ENCODE measurements around the gene MSL1.
A peak's percentile ranks its signal among the peaks of the same experiment; 100 is the strongest.

MSL1 gene

DNA sequence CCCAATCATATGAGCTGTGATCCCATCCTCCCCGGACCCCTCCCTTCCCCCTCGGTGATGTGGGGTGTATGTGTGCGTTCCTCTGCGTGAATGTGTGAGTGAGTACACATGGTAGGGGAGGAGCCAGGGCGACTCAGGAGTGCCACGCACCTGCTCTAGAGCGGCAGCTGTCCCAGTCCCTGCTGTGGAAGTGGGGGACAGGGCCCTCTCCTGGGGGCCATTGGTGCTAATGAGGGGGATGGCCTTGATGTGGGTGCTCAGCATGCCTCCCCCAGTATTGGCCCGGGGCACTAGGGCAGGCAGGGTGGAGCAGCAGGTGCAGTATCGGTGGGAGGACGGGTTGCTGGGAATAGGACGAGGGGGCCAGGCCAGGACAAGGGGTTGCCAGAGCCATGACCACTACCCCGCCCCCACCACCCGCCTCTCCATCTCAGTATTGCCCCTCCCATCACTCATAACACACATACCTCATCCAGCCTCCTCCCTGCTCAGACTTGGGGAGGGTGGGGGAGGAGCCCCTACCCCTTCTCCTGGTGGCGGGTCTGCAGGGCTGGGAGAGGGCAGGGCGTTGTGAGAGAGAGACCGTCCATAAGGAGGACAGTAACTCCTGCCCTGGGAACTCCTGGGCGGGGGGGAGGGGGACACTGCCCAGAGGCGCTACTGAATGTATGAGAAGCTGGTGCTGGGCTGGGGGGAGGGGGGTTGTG is 29.9 kb upstream of the MSL1 start:
- peak; percentile 15 to 30 for DNase-seq

DNA sequence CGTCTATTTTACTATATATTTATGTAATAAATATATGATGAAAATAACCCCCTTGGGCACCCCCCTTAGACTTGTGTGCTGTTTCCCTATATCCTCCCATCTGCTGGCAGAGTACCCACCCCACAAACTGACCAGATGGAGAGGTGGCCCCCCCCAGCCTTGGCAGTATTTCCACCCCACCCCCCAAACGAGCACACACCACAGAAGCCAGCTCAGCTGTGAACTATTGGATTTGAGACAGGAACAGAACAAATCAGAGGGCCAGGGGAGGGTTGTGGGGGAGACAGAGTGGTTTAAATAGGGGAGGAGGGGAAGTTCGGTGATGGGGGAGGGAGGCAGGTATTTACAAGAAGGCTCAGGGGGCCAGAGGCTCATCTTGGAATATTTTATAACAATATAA is 29.2 kb upstream of the MSL1 start:
- no peak for DNase-seq

DNA sequence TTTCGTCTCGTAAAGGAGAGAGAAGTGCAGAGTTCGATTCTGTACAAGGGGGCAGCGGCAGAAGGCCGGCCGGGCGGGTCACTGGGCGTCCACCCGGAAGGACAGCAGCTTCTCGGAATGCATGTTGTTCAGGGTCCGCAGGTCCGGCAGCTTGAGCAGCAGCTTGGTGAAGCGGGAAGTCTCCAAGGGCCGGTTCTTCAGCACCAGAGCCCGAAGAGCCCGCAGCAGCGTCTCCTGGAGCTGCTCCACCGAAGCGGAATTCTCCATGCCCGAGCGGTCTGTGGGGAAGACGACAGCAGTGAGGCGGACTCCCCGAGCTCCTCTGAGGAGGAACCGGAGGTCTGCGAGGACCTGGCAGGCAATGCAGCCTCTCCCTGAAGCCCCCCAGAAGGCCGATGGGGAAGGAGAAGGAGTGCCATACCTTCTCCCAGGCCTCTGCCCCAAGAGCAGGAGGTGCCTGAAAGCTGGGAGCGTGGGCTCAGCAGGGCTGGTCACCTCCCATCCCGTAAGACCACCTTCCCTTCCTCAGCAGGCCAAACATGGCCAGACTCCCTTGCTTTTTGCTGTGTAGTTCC is 28.7 kb upstream of the MSL1 start:
- DNase-seq: no peak

DNA sequence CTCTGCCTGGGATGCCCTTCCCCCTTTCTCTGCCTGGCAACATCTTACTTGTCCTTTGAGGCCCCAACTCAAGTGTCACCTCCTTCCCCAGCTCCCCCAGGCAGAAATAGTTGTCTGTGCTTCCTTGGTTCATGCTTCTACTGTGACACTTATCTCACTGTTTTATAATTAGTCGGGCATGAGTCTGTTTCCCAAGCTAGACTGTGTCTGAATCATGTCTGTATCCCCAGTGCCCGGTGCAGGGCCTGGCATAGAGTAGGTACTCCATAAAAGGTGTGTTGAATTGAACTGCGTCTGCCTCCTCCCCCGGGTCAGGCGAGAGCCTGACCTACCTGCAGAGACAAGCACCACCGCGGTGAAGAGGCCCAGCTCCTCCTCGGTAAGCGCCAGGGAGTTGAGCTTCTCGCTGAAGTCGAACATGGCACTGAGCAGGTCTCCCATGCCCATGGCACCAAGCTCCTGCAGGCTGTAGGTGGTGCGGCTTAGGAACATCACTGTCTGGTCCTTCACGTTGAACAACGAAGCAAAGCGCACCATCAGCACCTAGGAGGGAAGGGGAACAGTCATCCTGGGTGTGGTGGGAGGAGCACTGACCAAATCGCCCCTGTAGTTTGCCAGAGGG is 28.1 kb upstream of the MSL1 start:
- no peak for DNase-seq

DNA sequence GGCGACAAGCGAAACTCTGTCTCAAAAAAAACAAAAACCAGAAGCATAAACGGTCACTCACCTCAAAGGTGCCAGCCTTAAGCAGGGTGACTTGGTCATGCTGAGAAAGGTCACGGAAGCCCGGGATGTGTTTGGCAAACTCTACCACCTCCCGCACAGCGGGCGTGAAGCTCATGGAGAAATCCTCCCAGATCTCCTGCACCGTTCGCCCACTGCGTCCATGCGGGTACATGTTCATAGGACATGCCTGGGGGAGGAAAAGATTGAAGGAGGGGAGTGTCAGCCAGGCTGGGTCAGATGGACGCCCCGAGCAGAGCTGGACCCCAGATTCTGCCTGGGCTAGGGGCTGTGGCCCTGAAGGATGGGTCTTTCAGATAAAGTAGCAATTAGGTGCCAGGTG is 26.9 kb upstream of the MSL1 start:
- DNase-seq: no peak

DNA sequence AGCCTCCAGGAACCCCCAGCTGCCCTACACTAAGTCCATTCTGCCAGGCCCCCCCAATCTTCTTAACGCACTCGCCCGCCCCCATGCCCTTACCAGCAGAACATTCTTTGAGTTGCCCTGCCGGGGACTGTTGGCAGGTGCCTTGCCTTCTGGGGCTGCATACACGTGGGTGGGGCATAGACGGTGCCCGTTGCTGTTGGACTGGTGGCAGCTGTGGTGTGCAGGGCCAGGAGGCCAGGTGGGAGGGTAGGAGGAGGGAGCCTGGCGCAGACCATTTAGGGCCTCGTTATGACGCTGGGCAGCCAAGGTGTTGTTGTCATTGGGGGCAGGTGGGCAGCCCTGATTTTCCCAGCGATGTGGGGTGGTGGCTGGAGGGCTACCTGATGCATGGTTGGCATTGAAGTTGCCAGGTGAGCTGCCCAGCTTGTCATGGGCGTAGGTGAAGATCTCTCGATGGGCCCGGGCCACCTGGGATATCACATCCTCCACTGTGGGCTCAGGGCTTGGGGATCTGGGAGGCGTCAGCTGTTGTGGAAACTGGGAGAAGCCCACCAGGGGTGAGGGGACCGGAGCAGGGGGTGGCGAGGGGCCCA is 26.3 kb upstream of the MSL1 start:
- no peak for DNase-seq

DNA sequence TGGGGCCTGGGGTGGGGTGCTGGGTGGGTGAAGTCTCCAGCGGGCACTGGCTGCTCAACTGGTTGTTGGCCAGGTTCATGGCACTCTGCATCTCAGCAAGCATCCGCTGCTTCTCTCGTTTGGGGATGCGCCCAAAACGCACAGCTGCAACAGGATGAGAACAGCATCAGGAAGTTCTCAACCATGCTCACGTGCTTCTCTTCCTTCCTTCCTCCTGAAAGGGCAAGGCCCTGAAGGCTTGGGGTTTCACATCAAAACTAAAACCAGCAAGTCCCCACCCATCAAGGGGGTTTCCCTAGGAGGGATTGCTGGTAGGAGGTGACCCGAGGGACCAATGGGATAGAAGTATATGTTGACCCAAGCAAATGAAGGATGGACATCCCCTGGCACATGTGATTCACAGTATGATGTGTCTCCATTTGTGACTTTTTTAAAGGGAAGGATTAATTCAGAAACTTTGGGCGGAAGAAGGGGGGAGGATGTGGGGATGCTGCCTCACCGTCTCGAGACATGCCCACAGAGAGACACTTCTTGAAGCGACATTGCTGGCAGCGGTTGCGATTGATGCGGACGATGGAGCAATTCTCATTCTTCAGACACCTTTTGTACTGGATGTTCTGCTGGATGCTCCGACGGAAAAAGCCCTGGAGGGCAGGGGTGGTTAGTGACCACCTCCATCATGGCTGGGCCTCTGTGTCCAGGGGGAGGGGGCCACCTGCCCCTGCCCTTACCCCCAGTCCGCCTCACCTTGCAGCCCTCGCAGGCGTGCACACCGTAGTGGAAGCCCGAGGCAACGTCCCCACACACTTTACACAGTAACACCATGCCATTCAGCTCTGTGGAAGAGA is 25.6 kb upstream of the MSL1 start:
- no peak for DNase-seq

DNA sequence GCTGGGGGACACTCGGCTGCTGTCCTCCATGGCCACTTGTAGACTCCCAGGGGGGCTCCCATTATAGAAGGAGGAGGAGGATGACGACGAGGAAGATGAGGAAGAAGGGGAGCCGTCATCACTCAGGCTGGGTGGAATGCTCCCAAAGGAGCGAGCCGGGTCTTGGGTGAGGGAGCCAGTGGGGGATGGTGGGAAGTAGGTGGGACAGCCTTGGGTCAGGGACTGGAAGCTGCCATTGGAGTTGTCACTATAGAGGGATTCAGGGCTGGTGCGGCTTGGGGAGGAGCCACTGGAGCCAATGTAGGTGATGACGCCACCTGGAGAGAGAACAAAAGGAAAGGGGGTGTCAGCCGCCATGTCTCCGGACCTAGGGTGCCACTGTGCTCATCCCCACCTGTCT is 24.7 kb upstream of the MSL1 start:
- no peak for DNase-seq

DNA sequence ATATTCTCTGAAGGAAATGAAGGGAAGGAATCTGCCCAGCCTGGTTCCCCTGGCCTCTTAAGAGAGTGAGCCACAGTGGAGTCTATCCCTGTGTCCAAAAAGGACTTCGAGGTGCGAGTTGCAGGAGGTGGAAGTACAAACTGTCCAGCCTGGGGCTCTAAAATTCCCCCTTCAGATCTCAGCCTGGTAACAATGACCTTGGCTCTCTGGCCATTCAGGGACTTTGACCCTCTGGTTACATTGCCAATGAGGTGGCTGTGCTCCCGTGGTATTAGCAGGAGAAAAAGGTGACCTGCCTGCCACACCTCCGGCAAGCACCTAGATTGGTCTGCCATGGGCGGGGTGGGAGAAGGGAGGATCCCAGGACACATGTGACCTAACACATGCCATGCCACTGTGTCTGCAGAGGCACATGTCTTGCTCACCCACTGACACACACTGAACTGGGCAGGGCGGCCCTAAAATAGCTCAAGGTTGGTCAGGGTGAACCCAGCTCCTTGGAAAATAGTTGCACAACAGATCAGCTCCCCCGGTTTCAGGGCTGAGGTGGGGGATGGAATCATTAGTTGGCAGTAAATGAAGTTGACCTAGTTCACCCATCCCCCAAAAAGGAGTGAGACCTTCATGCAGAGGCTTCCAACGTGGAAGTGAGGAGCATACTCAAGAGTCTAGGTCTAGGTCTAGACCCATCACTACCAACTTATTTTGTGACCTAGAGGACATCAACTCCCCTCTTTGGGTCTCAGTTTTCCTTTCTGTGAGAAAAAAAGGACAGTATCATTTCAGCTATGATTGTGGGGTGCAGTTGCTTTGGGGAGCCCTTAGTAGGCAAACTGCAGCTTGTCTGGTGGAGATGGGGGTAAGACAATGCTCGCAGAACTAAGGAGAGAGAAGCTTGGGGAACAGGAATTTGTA is 23.6 kb upstream of the MSL1 start:
- no peak for DNase-seq

DNA sequence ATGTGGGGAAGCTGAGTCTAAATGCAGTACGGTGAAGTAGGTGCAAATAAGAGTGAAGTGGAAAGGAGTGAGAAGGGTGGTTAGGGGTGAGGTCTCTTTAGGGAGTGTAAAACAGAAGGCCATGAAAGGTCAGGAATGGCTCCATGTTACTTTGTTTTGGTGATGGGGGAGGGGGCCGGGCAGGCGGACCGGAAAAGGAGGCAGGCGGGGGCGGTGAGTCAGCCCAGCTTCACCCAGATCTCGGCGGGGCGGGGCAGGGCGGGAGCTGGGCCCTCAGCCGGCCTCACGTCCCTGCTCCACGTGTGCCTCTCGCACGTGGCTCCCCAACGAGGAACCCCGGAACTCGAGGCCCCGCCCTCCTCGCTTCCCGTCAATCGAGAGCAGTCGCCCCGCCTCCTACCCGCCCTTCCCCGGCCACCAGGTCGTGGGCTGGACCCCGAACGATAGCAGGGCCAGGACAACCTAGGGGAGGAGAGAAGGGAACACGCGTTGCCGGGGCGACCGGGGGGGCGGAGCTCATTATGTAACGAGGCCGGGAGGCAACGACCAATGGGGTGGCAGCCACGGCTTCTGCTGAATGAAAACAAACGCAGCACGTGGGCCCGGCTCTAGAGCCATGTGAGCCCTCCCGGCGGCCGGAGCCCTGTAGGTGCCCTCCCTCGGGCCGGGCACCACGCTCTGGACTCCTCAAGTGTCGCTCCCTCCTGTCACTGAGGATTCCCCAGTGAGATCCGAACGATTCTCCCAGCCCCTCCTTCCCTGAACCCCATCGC is 22.7 kb upstream of the MSL1 start:
- peak; percentile 96 to 97 for DNase-seq

DNA sequence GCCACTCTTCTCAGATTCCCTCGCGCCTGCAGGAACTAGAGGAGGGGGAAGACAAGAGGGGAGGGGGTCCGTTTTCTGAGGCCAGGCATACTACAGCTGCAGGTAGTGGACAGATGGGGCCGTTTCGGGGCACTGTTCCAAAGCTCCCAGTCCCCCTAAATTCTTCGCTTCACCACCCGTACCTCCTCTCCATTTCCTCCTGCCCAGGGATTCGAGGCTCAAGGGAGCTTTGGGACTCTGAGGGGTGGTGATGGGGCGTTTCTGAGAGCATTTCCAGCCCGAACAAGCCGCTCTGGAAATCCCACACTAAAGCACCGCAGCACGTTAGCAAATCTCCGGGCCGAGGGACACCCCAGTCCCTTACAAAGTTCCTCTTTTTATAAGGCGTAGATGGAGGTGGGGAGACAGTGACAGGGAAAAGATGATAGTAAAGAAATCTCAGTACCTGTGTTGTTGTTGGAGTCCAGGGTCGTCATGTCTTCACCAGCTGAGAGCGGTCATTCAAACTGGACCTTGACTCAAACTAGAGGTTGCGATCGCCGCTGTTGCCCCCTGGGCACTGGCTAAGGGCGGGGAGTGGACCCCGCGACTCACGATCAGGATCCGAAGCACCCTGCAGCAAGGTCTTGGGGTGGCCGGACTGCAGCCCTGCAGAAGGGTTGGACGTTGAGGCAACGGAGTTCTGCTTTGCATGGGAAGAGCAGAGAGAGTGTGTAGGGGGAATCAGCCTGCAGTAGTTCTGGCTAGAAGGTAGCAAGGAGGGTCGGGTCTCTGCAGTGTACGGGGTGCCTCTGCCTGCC is 22.0 kb upstream of the MSL1 start:
- DNase-seq: no peak

DNA sequence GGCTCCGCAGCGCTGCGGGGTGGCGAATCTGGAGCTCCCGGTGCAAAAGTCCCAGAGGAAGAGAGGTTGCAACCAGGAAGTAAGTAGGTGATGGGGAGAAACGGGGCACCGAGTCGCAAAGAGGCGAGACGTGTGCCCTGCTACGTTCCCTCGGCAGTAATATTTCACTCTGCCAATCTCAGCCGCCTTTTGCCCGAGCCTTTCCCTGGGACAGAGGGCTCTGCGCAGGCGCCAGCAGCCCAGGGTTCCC is 21.4 kb upstream of the MSL1 start, which contains the start of gene NR1D1:
Gene NR1D1, minus strand, starts transcription at position 171 of the 250 bp plus-strand sequence. CDS start 495 bp downstream, outside the sequence.
- no peak for DNase-seq

DNA sequence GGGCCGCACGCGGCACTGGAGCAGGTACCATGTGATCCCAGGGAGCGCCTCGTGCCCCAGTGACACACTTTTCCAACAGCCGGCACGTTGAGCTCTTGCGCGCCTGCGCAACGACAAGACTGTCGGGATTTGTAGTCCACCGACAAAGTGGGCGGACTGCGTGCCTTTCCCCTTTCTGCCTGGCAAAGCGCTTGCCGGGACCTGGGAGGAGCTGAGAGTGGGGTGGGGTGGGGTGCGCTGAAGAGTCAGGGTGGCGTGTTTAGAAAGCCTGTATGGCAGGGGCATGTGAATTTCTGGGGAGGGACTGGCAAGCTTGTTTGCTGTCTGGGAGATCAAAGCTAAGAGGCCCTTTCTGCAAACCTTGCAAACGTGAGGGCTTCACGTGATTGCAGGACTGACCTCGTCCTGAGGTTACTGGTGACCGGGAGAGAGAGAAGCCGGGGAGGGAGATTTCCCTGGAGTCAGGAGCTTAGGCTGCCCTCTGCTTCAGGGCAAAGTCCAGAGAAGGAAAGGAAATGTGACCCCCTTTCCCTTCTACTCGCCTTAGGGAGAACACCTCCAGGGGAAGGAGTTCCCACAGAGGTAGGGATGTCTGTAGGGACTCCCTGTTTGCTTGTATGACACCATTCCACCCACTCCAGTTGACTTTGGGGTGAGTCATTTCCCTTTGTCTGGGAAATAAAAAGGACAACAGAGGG is 21.0 kb upstream of the MSL1 start:
- DNase-seq: peak; percentile 97 to 98

DNA sequence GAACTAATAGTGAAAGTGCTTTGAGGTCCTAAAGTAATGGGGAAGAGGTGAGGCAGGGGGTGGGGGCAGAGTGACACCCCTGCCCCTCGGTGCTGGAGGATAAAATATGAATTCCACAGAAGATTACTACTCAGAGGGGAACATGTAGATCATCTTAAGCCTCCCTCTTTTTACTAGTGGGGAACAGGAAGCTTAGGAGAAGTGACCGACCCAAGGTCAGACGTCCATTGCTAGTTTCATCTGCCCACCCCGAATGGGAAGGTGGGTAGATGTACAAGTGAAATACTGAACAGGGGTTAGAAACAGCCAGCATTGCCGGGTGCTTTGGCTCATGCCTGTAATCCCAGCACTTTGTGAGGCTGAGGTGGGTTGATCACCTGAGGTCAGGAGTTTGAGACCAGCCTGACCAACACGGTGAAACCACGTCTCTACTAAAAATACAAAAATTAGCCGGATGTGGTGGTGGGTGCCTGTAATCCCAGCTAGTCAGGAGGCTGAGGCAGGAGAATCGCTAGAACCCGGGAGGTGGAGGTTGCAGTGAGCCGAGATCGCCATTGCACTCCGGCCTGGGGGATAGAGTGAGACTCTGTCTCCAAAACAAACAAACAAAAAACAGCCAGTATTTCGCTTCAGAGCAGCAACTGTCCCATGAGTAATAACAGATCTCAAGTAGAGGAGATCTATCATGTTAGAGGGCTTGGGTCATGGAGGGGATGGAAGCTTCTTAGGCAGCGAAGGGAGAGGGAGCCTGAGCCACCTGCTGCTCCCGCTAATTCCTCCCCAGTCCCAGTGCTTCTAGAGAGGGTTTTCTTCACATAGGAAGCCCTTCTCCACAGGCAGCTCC is 20.2 kb upstream of the MSL1 start:
- no peak for DNase-seq

DNA sequence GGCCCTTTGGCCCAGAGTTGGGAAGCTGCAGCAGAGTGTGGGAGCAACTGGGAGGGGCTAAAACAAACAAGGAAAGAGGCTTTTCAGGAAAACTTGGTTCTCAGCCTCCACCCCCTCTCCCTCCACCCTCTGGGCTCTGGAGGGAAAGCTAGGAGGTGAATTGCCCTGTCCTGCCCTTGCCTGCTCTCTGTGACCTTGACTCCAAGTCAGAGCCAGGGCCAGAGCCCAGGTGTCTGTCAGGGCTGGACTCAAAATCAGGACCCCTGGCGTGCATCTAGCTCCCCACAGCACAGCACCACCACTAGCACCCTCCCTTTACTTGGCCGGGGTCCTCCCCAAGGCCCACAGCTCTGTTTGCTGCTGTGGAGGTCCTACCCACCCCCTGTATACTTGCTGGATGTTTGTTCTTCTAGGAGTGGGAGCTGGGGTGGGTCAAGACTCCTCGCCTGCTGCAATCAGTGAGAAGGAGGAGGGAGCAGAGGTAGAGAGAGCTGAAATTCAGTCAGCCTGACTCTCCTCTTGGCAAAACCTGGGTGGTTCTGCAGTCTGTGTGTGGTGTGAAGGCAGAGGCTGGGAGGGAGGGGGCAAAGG is 18.6 kb upstream of the MSL1 start:
- no peak for DNase-seq

DNA sequence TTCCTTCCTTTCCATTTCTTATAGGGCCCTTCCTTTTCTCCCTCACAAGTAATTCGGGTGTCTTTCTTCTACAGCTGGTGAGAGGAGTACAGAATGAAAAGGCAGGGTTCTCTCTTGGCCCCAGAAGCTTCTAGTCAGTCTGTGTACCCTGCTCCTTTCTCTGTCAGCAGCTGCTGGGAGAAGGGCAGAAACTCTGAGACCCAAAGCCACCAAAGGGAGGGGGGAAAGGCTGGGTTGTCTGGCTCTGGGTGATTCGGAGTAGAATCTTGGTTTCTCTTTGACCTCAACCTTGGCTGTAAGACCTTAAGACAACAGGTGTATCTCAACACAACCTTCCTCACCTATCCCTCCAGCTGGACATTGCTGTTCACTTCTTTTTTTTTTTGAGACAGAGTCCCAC is 18.1 kb upstream of the MSL1 start:
- DNase-seq: no peak

DNA sequence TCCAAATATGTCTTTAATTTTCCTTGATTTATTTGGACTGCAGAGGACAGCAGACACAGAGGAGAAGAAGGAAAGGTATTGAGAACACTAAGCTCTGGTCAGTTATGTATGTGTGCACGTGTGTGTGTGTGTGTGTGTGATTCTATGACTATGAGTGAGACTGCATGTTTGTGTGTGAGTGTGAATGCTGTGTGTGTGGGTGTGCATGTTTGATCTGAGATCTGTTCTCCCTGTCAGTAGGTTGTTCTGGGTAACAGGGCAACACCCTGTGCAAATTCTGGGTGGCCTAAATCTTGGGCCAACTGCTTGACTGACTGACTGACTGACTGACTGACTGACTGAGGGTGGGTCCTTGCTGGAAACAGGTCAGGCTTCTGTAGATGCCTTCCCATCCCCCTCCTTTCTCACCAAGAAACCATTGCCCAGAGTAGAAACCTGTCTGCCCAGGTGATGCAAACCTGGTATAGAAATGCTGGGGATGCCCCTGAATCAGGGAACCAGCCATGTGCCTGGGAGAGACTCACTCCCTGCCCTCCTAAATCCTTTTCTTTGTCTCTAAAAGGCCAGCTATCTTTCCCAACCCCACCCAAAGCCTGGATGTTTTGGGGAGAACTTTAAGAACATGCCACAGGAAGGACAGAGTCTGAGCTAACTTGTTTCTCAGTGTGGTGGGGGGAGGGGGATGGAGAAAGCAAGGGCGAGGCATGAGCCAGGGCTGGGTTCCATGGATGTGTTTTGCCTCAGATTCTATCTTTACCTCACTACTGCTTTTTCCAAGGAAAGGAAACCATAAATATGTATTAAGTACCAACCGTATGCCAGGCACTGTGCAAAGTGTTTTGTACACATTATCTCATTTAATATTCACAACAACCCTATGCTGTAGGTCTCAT is 16.9 kb upstream of the MSL1 start:
- no peak for DNase-seq

All from NCI-H2081 (cell line).